COLO829 (cell line): Measurements from ENCODE around the gene ASF1A.
A peak's percentile ranks its signal among the peaks of the same experiment; 100 is the strongest.

ENCODE experiments used
- DNase-seq: peaks from one replicate; pipeline ENCODE4 v3.0.0; 2012; ENCODE audit warnings: low spot score

The ASF1A gene

GRCh38 chr6:118881440-118882313 is 12.3 kb upstream of the ASF1A start:
- no peak for DNase-seq

GRCh38 chr6:118882314-118882905 is 11.5 kb upstream of the ASF1A start:
- no peak for DNase-seq

- DNase-seq: no peak
These were observed 7.3 kb upstream of the ASF1A start for GRCh38 chr6:118886641-118887040.

GRCh38 chr6:118889163-118889562 is 4.8 kb upstream of the ASF1A start:
- no peak for DNase-seq

GRCh38 chr6:118890997-118891790 is 2.8 kb upstream of the ASF1A start:
- DNase-seq: no peak

- no peak for DNase-seq
These were observed 1.5 kb upstream of the ASF1A start for GRCh38 chr6:118892355-118892991.

- no peak for DNase-seq
These were observed 717 bp upstream of the ASF1A start for GRCh38 chr6:118893064-118893806.

GRCh38 chr6:118894425-118895260 is 691 bp downstream of the ASF1A start:
- DNase-seq: no peak

- DNase-seq: no peak
These were observed 1.3 kb downstream of the ASF1A start for GRCh38 chr6:118895261-118895560.

- no peak for DNase-seq
These were observed 1.9 kb downstream of the ASF1A start for GRCh38 chr6:118895859-118896258.

GRCh38 chr6:118896339-118897136 is 2.6 kb downstream of the ASF1A start:
- DNase-seq: peak; percentile 55

GRCh38 chr6:118897386-118897785 is 3.4 kb downstream of the ASF1A start:
- DNase-seq: no peak

GRCh38 chr6:118899948-118900347 is 6.0 kb downstream of the ASF1A start:
- no peak for DNase-seq

GRCh38 chr6:118902726-118903125 is 8.8 kb downstream of the ASF1A start:
- DNase-seq: no peak

- DNase-seq: no peak
These were observed 9.2 kb downstream of the ASF1A start for GRCh38 chr6:118903138-118903537.

GRCh38 chr6:118903691-118904090 is 9.7 kb downstream of the ASF1A start:
- no peak for DNase-seq

GRCh38 chr6:118905084-118905483 is 11.1 kb downstream of the ASF1A start:
- no peak for DNase-seq

GRCh38 chr6:118905851-118906250 is 11.9 kb downstream of the ASF1A start:
- no peak for DNase-seq

GRCh38 chr6:118908441-118908840 is 14.5 kb downstream of the ASF1A start:
- no peak for DNase-seq

- DNase-seq: no peak
These were observed 18.7 kb downstream of the ASF1A start for GRCh38 chr6:118912646-118913045.
